ENCODE data around the gene IL17RD.

IL17RD gene

DNA sequence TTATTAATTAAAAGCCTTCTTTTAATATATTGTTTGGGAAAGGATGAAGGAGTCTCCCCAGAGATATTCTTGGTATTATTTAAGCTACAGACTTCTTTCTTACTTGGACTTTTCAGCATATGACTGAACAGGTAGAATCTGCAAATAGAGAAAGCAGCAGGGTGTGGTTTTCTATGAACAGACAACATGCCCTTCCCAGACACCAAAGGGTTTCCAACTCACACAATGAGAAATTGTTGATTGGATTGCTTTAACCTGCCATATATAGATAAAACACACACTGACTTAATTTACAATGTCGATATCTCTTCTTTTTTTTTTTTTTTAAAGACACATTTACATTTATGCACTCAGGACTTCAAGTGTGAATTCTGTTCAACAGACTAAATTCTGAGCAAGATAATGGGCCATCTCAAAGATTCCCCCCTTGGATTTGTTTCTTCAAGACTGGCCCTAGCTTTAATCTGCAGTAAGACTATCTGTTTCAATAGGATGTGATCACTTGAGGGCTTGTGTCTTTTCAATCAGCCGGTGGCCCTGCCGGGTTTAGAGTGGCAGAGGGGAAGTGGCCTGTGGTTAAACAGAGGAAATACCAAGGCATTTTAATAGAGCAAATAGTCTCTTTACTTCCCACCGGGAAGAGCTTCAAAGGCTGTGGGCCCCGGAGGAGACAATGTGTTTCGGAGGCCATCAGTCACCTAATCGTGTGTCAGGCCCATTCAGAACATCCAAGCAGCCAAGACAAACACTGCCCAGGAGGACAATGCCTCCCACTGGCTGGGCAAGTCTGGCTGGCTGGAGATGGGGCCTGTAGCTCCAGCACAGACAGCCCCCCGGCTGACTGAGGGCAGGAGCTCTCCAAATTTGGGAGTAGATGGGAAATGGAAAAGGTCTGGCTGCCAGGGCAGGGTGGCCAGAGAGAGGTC, 6.1 kb downstream of the IL17RD start:
- DNase-seq (ENCODE audit: low read depth in 2 of 2), result no peak

DNA sequence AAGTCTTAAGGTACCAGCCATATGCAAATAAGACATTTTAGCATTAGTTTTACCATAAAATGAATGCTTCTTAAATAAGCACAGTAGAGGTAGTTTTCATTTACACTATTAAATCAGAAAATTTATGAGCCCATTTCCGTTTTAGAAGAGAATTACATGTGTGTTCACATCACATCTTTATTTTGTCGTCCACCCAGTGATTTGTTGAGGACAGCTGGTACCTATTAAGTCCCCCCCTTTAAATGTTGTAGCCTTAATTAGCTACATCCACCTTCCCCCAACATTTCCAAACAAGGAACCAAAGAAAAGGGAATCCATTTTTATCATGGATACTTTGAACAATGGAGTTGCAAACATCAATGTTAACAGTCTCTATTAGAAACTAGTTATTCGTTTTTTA, 6.8 kb downstream of the IL17RD start:
- no peak for DNase-seq (ENCODE audit: low read depth in 2 of 2)

DNA sequence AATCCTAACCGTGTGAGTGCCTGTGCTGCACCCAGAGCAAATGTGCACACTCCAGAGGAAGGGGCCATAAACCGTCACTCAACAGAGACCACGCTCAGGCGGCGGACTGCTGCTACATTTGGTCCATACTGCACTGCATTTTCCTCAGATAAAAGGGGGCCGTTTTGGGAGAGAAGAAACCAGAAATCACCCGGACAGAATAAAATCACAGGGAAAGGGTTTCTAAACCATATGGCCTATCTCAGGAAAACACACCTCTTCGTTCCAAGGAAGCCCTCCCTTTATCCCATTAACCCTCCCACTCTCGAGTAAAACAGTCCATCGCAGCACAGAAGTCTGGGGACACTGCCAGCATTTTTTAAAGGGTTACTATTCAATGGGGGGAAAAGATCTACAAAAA, 7.6 kb downstream of the IL17RD start:
- DNase-seq (ENCODE audit: low read depth in 2 of 2), result no peak

DNA sequence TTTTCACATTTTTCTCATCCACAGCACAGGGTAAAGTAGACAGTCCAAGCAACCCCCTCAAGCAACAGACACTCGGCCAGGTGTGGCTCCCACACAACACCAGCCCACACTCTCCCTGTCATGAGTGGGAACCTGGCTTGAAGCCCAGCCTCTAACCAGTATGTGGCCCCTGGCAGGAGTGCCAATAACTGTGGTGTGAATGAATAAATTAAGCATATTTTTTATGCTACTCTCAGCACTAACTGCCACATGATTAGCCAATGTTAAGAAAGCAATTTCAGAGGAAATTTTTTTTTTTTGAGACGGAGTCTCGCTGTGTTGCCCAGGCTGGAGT, 9.9 kb downstream of the IL17RD start:
- no peak for DNase-seq (ENCODE audit: low read depth in 2 of 2)

DNA sequence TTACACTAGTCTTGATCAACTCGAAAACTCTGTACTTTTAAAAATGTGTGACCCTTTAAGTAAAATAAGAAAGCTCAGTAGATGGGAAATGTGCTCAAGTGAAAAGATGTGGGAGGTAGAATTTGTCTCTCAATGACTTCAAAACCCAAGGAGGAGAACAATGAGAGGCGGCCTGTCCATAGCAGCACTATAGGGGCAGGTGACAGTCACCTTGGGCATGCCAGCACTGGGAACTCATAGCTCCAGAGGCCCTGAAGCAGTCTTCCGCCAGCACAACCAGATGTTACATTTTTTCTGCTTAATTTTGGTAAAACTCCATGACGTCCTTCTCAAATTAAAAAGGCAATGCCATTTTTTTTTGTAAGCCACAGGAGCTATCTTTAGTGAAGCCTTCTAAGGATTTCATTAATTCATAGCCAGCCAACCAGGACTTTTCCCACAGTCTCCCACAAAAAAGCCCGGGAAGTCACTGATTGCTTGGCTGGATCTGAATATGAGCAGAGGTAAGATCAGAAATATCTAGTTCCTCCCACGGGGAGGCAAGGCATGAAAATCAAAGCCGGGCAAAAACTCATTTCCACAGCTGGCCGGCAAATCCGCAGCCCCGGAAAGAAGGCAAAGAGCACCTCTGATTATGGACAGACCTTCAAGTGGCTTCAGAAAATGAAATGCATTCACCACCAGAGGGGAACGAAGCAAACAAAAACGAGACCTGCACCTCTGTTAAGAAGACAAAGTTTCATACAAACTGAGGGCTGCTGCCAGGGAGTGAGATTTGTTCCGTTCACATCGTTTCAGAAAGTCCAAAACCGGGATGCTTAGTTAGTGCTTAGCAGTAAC, 10.5 kb downstream of the IL17RD start:
- no peak for DNase-seq (ENCODE audit: low read depth in 2 of 2)

DNA sequence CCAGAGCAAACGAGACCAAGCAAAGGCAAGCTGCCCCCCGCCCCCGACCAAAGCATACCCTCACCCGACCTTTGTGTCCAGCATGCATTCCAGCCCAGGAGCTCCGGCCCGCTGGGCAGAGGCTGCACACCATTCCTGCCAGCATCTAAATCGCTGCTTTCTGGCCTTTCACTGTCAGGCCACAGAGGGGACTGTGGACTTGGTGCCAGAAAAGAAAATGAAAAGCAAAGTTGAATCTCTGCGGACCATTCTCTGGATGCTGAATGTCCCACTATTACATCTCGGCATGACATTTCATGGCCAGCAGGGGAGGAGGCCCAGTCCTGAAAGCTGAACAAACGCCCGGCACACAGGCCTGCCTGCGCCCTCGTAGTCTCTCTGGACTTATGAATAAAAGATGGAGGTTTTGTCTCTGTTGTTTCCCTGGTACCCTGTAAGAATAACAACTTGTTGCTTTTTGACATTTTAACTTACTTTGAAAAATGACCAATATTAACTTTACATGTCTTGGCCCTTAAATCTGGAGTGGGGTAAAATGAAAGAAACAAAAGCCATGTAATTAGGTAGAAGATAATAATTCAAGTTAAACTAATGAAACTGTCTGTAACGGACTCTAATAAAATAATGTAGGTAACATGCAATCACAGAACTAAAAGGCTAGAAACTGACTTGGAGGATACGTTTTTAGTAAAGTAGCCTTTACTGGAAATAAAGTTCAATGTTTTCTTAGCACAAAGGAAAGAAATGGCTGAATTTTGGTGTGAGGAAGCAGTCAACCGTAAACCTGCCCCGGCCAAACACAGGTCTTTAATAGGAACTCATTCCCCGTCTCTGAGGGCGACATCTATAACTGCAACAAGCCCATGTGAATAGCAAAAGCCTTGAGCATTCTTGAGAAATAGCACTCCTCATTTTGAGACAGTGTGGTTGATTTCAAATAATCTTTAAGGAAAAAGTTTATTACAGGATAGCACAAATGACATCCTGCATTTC, 12.7 kb downstream of the IL17RD start:
- no peak for DNase-seq (ENCODE audit: low read depth in 2 of 2)

DNA sequence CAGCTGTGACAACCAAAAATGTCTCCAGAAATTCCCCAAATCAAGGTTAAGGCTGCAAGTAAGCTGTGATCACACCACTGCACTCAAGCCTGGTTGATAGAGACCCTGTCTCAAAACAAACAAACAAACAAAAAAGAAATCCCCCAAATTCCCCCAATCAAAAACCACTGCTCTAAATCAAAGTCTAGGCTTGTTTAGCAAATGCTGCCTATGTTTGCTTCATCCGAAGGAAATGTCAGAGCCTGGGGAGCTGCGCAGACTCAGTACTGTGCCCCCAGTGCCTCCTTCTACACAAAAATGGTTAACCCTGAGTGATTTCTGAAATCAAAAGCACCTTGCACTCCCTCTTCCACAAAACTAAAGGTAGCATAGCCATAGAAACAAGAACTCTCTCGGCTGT, 13.4 kb downstream of the IL17RD start:
- no peak for DNase-seq (ENCODE audit: low read depth in 2 of 2)

DNA sequence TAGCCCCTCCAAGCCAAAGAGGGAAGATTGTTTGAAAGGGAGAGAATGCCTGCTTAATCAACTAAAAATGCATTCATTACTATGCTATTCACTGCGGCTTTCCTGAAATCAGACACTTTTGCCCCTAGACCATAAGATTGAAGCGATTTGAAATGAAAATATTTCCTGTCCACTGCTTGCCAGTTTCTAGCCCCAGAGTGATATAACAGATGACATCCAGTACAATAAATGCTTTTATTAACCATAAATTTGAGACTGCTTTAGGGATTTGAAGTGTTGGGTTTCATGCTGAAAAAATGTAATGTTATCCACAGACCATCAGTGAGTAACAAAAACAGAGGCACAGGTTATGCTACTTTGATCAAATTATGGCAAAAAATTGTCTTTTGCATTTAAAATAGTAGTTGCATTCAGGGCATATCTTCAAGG, 14.1 kb downstream of the IL17RD start:
- no peak for DNase-seq (ENCODE audit: low read depth in 2 of 2)

DNA sequence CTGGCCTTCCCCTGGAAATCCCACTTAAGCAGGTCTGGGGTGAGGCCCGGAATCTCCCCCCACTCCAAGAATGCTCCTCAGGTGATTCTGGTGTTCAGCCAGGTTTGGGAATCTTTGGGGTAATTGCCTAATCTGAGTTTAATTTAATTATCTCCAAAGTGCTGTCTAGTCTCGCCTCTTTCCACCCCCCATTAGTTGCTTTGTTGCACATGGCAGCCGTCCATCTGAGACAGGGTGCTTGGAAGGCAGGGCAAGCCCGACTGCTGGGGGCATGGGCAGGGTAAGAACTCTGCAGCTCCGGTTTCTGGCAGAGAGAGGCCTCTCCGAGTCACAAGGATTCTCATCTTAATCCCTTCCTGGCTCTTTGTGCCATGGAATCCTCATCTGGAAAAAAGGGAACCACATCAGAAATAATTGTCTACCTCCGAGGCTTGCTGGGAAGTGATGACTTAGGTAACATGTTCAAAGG, 15.0 kb downstream of the IL17RD start:
- DNase-seq (ENCODE audit: low read depth in 2 of 2), result no peak

DNA sequence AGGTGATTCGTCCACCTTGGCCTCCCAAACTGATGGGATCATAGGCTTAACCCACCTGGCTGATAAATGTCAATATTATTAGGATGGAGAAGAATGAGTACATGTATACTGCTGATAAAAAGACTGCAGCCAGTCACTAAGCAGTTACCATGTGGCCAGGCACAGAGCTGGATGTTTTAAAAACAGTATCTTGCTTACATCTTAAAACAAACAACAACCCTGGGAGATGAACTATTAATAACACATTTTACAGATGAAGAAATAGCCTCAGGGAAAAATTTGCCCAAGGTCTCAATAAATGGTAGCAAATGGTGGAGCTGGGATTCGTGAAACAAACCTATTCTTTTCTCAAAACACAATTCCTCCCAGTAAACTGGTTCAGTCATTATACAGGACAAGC, 18.1 kb downstream of the IL17RD start:
- DNase-seq (ENCODE audit: low read depth in 2 of 2), result no peak

DNA sequence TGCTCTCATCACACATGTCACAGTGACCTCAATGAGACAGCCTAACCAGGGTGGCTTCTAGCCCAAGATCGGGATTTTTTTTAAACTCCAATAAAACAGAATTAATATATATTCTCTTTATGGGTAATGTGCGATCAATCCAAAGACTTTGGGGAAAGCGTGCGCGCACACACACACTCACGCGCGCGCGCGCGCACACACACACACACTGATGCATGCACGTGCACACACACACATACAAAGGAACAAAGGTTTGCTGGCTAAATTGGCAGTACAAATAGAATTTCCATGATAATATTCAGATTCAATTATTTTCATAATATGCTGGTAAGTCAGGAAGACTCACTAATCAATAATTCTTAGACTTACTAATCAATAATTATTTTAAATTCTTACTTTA, 19.3 kb downstream of the IL17RD start:
- DNase-seq (ENCODE audit: low read depth in 2 of 2), result no peak

DNA sequence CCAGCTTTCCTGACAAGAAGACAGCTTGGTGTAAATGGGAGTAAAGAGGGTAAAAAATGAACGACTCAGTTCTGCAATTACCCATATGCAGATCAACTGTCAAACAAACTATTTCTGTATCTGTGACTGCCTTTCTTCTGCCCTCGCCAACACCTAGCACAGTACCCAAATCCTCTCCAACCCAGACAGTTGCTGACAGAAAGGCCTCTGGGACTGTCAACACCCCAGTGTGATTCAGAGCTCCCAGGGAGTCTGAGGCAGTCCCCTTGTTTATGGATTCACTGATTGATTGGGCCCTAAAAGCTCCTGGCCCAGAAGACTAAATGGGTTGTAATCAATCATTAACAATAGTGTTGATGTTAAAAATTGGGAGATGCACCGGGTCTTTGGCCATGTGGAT, 20.2 kb downstream of the IL17RD start:
- no peak for DNase-seq (ENCODE audit: low read depth in 2 of 2)

DNA sequence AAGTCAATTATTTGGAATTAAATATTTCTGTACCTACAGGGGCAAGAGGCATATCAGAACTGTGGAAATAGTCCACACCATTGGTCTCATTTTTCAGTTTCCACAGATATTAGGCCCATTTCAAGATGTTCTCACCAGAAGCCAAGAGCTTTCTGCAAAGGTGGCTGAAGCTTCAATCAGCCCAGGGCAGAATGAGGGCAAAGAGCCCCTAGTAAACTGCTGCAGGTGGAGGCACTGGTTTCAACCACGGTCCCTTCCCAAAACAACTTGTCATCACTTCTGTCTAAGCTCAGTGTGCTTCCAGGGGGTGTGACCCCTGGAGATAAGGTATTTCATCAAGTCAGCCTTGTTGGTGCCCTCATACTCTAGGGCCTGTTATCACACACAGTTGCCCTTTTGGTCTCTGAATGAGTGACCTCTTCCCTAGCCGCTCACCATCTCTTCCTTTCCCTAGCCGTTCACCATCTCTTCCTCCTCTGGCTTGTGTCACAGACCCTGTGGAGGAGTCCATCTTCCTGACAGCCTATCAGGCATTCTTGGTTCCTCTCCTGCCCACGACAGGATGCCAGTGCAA, 21.2 kb downstream of the IL17RD start:
- no peak for DNase-seq (ENCODE audit: low read depth in 2 of 2)

DNA sequence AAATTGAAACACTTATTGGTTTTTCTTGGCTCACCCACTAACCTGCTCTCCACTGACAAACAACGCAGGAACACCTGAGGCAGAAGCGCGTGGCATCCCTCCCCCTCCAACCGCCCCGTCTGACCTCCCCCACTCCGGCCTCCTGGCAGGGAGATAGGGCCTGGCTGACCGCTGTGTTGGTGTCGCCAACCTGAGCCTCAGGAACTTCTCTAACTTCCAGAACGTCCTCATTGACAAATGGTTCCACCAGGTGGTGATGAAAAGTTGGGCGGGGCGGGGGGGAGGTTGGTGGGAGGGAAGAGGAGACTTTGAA, 22.8 kb downstream of the IL17RD start:
- DNase-seq (ENCODE audit: low read depth in 2 of 2), result no peak

DNA sequence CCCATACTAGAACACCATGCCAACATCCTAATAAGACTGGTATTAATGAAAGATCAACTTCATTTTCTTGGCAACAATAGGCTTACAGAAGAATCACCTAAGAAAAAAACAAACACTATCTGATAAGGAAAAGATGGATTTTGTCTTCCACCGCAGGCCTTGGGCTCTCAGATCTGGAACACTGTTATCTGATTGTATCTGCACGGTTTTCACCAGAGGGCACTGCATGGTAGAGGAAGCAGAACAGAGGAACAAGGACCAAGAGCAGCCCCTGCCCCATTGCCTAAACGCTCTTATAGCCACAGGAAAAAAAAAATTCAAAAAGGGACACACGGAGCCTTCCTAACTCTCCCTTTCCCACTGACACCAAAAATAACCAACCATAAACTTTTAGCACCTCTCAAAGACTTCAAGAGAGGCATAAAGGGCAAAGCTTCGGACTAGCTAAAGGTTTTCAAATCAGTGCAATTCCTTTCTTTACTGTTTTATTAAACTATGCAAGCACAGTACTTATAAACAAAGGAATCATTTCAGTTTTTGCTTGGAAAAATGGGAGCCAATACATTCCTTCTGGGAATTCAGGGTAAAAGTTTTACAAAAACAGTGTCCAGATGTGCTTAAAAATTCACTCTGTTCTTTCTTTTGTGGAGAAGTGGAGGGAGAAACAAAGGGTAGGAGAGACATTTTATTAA, 23.3 kb downstream of the IL17RD start:
- DNase-seq (ENCODE audit: low read depth in 2 of 2), result no peak

DNA sequence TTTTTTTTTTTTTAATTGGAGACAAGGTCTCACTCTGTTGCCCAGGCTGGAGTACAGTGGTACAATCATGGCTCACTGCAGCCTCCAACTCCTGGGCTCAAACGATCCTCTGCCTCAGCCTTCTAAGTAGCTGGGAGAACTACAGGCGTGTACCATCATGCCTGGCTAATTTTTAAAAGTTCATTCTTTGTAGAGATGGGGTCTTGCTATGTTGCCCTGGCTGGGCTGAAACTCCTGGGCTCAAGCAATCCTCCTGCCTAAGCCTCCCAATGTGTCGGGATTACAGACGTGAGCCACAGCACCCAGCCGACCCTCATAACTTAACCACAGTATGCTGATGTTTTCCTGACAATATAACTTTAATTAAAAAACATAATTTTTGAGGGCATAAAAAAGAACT, 24.3 kb downstream of the IL17RD start:
- no peak for DNase-seq (ENCODE audit: low read depth in 2 of 2)

DNA sequence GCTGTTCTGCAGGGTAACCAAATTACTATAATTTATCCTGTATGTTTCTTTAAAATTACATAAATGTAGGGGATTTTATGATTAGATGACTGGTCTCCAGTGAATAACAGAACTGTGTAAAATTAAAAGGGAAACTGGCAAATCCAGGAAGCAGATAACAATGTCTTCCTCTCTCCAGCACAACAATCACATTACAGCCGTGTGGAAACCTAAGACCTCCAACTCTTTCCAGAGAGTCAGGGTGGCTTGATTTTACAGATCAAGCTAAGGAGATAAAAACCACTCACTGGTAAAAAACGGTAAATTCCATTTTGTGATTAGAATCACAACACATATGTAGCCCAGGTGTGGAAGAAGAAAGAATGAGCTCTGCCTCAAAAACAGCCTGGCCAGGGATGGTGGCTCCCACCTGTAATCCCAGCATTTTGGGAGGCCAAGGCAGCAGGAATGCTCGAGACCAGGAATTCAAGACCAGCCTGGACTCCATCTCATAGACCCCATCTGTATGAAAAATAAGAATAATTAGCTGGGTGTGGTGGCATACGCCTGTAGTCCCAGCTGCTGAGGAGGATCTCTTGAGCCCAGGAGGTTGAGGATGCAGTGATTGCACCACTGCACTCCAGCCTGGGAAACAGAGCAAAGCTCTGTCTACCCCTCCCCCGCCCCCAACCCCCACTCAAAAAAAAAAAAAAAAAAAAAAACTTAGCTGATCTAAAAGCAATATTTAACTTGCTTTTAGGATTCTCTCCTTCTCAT, 29.0 kb downstream of the IL17RD start:
- no peak for DNase-seq (ENCODE audit: low read depth in 2 of 2)

DNA sequence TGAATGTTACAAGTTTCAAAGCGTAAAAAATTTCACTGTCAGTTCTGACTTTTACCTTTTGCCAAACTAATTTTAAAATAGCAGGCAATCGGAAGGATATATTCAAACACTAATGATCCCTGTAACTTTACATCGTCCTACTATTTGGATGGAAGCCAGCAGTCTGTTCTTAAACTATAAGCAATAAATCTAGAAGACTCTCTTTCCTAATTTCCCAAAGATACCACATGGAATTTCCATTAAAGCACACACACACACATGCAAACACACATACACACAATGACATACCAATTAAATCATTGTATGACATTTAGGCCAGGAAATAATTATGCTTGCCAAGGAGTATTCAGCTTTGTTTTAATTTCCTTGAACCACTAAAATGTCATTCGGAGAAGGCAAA, 32.0 kb downstream of the IL17RD start:
- no peak for DNase-seq (ENCODE audit: low read depth in 2 of 2)

DNA sequence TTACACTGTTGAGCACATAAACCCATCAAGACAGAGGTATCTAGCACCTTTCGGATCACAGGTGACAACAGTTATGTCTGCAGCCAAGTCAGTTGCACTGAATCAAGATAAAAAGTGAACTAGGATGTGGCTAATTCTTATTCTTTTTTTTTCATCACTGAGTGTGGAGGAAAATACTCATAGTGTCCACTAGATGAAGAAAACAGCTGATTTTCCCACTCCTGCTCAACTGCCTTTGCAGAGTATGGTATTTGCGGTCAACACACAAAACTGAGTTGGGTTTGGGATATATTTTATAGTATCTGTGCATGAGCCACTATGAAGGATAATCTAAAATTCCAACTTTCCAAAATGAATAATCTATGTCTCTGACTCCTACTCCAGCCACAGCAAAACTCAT, 32.5 kb downstream of the IL17RD start:
- no peak for DNase-seq (ENCODE audit: low read depth in 2 of 2)

DNA sequence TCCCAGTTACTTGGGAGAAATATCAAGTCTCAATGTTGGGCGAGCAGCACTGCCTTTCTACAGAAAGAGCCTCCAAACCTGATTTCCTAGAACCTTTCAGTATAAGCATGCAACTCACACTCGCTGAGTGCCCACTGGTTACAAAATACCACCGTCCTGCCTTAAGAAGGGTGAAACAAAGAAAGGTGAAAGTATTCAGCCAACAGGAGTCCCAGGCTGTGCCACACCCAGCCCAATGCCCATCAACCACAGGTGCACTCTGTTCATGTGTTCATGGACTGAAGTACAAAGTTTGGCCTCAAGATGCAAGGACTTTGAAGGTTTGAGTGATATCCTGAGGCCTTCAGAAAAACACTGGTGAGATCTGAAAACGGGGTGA, 34.0 kb downstream of the IL17RD start:
- DNase-seq (ENCODE audit: low read depth in 2 of 2), result no peak

Data from activated CD4-positive, alpha-beta T cell treated with anti-CD3 and anti-CD28 coated beads for 24 hours (primary cell).